Fibroblast of mammary gland (primary cell): ENCODE results near the gene HSP90AB1.
A peak's percentile ranks its signal among the peaks of the same experiment; 100 is the strongest.

Experiments used
- DNase-seq: peaks from one replicate; pipeline ENCODE4 v3.0.0-alpha.2; 2010; ENCODE audit warnings: low read depth
- H3K4me3 ChIP-seq: 2 replicates; pipeline ENCODE4 v1.5.1; 2011; ENCODE audit warnings: low read depth, mild to moderate bottlenecking, low read length, moderate library complexity; ENCODE audit not compliant: control insufficient read depth
- CTCF ChIP-seq: conservative IDR thresholded peaks from 2 replicates; pipeline ENCODE4 v1.5.1; 2011; ENCODE audit warnings: low read depth, low read length, inconsistent platforms; ENCODE audit not compliant: control insufficient read depth, insufficient read depth

The HSP90AB1 gene

GRCh38 chr6:44226368-44227147 lies 20.3 kb upstream of the HSP90AB1 start:
- H3K4me3 ChIP-seq: no peak overlapping the region
- DNase-seq: no peak
- TF ChIP-seq CTCF: no peak

- no peak overlapping the region for H3K4me3 ChIP-seq
- TF ChIP-seq CTCF: no peak
- DNase-seq: no peak
Observed at GRCh38 chr6:44227148-44227793, 19.6 kb upstream of the HSP90AB1 start.

- no peak for TF ChIP-seq CTCF
- H3K4me3 ChIP-seq: no peak overlapping the region
- DNase-seq: no peak
Observed at GRCh38 chr6:44228031-44228430, 18.9 kb upstream of the HSP90AB1 start.

GRCh38 chr6:44228433-44228832 lies 18.5 kb upstream of the HSP90AB1 start:
- DNase-seq: no peak
- H3K4me3 ChIP-seq: no peak overlapping the region
- TF ChIP-seq CTCF: no peak

GRCh38 chr6:44228836-44229235 lies 18.1 kb upstream of the HSP90AB1 start:
- no peak for TF ChIP-seq CTCF
- DNase-seq: peak; percentile 41

GRCh38 chr6:44229376-44230033 lies 17.4 kb upstream of the HSP90AB1 start:
- no peak overlapping the region for H3K4me3 ChIP-seq
- no peak for TF ChIP-seq CTCF
- DNase-seq: no peak

More at GRCh38 chr6:44228836-44229235, 18.1 kb upstream of the HSP90AB1 start:
- H3K4me3 ChIP-seq: no peak overlapping the region
